Fibroblast of peridontal ligament (primary cell): ENCODE measurements around the gene CRYBG1.
"Not testable (repeated sequence)": the region's sequence is repeated elsewhere in the genome, so short reads cannot be mapped to it uniquely, and the experiment has no call there.

Experiments used
- DNase-seq: peaks from one replicate; pipeline ENCODE4 v3.0.0-alpha.2; 2010; ENCODE audit errors: extremely low read depth

CRYBG1 gene

DNA sequence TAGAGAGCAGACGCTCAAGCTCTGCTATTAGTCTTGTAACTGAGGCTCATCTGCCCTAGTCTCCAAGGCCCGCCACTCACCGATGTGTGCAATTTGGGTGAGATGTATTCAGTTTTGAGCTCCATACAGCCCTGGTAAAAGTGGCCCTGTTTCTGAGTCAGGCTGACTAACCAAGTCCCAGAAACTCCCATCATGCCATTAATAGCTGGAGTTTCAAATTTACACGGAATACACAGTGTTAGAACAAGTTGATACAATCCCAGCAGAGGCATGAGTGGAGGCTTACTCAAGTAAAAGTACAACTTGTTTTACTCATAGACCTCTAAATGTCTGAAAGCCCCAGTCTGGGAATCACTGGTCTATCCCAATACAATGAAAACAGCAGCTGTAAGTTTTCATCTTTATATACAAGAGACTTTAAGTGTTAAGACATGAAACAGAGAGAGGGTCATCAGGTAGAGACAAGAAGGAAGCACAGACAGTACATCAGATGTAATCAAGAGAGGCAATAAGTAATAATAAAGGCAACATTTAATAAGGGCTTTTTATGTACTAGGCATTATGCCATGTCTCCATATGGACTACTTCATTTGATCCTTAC is 226.4 kb downstream of the CRYBG1 start:
- DNase-seq = no peak

DNA sequence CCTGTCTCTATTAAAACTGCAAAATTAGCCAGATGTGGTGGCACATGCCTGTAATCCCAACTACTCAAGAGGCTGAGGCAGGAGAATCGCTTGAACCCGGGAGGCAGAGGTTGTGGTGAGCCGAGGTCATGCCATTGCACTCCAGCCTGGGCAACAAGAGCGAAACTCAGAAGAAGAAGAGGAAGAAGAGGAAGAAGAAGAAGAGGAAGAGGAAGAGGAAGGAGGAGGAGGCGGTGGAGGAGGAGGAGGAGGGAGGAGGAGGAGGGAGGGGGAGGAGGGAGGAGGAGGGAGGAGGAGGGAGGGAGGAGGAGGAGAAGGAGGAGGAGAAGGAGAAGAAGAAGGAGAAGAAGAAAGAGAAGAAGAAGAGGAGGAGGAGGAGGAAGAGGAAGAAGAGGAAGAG is 228.4 kb downstream of the CRYBG1 start:
- DNase-seq = not testable (repeated sequence)

DNA sequence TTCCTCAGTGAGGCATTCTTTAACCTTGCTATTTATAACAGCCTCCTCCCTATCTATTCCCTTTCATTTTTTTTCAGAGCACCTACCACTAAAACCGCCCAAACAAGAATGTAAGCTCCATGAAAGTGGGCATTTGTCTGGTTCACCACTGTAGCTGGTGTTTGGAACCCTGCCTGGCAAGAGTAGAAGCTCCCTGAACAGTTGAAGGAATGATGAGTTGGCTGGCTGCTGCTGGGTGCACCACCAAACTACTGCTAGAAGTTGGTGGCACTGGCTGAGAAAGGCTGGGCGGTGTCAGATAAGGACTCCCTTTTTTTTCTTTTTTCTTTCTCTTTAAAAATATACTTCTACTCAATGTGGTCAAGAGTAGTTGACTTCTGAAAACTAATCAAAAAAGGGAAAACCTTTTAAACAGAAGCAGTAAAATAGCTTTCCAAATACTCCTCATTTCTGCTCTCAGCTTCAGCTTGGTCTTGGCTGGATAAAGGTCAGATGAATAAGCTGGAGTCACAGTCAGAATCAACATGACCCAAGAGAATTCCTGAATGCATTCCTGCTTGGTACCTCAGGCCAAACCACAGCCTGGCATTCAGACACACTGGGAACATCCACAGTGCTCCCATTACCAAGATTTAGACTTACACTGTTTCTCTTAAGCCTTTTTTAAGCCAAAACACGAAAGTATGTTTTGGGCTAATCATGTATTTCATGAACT is 230.8 kb downstream of the CRYBG1 start:
- peak; percentile 93 for DNase-seq

DNA sequence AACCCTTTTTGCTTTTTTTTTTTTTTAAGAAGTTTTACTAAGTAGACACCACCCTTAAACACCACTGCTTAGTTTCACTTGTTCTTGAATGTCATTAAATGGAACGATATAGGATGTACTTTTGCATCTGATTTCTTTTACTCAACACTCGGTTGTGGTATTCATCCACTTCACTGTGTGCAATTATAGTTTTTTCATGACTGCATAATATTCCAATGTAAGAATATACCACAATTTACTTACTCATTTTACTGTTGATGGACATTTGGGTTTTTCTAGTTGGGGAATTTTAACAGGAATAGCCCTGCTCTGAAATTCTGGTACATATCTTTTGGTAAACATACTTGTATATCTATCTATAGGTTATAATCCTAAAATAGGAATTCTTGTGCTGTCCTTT is 238.9 kb downstream of the CRYBG1 start:
- no peak for DNase-seq

DNA sequence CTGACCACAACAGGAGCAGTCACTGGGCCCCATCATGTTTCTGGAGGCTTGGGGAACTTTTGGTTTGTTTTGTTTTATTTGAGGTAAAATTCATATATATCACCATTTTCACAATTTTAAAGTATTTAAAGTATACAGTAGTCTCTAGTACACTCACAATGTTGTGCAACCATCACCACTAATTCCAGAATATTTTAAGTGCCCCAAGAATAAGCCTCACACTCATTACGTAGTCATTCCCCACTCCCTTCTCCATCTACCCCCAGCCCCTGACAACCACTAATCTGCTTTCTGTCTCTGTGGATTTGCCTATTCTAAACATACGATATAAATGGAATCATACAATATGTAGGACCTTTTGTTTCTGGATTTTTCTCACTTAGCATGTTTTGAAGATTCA is 239.8 kb downstream of the CRYBG1 start:
- DNase-seq = peak; percentile 9

DNA sequence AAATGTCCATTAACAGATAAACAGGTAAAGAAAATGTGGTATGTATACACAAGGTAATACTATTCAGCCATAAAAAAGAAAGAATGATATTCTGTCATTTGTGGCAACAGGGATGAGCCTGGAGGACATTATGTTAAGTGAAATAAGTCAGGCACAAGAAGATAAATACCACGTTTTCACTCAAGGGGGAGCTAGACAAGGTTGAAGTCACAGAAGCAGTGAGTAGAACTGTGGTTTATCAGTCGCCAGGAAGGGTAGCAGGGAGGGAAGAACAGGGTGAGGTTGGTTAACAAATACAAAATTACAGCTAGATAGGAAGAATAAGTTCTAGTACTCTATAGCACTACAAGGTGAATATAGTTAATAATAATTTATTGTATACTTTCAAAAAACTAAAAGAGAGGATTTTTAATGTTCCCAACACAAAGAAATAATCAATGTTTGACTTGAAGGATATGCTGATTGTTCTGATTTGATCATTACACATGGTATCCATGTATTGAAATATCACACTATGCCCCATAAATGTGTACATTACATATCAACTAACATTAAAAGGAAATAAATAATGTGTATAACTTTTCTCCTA is 247.7 kb downstream of the CRYBG1 start:
- DNase-seq = peak; percentile 68

DNA sequence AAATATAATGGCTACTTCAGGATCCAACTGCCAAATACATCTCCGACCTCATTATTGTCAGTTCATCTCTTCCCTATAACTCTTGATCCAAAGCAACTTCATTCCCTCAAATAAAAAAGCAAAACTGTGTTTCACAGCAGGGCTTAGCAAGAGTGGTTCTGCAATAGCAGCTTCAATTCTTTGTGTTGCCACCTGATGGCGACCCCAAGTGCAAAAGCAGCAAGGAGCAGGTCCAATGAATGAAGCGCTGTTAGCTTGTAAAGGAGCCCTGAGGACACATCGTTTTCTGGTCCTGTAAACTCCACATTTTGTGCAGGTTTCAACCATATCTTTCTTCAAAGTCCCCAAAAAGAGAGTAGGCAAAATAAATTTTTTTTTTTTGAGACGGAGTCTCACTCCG is 249.2 kb downstream of the CRYBG1 start:
- peak; percentile 11 for DNase-seq

DNA sequence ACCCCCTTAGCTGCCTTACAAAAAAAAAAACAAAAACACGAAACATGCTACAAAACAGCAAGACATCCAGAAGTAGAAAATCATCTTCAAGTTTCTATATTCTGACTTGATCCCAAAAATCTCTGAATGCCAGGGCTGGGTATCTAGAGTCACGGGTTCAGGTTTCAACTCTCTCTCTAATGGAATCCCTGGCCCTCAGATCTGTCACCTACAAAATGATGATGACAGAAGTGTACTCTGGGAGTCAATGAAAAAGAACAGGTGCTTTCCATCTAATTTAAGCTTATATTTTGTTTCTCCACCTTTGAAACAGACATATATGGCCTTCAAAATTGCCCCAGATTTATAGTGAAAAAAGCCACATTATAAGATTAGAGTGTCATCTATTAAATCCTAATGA is 250.5 kb downstream of the CRYBG1 start:
- DNase-seq = no peak

DNA sequence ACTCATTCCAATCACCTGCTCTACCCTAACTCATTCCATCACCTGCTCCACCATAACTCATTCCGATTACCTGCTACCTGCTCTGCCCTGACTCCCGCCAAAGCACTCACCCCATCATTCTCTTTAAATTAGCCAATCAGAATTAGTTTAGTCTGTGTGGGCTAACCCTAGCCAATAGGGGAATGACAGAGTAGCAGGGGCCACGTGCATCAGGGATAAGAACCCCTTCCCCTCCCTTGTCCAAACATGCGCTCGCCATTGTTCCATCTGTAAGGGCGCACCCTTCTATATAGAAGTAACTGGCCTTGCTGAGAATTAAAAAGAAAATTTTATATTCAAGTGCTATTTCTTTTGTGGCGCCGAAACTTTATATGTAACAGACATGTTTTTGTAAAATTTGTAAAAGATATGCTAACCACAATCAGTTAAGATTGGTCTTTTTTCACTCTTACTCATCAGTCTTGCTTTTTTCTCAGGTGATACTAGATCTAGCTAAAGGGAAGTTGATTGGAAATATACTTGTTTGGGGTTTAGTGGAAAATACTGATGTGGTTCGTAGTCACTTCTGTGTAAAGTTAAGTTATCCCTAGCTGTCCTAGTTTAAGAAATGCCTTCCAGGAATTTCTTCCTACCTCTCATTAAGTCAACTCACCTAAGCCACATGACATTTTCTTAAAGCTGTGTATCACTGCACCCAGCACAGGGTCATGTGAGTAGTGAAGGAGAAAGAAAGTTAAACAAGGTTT is 252.3 kb downstream of the CRYBG1 start:
- DNase-seq = no peak

DNA sequence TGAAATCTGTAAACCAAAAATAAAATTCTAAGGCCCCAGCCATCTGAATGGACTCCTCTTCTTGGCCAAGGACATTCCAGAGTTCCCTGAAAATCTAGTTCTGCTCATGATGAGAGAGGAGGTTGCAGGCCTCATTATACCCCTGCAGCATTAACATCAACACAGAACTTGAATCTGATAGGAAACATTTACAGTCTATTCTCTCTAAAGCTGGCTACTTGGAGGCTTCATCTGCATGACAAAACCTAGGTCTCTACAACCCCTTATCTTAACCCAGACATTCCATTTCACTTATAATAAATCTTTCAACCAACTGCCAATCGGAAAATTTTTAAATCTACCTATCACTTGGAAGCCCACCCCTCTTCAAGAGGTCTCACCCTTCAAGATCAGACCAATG is 253.1 kb downstream of the CRYBG1 start:
- DNase-seq = no peak

DNA sequence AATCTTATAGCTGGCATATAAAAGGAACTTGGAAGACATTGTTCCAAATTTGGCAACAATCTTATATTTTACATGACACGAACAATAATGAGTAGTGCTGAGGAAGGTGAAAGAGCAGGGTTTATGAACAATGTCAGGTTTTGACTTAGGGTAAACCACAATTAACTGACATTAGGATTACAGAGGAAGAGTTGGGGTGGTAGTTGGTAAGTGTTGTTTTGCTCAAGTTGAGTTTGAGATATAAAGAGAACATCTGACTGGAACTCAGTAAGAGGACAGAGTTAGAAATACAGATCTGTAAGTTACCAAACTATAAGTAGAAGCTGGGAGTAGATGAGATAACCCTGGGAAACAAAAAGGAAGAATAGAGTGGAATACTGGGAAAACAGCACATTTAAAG is 253.6 kb downstream of the CRYBG1 start:
- DNase-seq = no peak

DNA sequence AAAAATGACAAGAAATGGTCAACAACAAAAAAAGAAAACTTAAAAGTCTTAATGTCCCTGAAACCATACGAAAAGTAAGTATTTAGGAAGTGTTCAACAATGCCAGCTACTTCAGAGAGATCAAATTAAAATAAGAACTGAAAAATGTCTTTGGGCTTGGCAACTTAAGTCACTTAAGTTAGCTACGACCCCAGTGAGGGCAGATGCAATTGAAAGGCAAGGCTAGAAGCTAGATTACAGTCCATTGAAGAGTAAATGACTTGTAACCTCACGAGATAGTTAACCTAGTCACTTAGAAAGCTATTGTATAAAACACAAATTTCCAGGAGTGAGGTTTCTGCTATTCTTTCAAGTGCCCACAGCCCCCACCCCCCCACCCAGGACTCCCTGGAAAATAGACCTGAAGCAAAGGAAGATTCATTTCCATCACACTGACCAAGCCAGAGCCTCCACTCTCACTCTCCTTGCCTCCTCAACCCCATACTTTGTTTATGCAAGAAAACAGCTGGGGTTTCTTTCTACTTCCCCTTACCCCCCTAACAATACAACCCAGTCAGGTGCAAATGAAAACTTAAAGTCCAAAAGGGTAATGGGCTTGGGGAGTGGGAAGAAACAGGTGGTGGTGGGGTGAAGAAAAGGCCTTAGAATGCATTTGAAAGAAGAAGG is 254.2 kb downstream of the CRYBG1 start:
- DNase-seq = no peak

DNA sequence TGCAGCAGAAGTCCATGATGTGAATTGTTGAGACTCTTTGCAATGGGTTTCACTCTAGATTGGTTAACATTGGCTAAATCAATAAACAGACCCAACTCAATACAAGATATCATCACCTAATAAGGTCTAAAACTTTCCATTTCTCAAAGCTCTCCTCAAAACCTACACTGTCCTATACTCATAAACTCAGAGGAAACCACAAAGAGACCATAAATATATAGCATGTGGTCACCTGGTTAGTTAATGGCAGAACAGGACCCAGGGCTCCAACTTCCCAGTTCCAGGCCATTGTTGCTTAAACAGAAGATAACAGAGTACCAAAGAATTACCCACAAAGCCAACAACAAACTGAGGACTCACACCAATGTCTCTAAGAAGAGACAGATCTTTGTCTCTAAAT is 256.8 kb downstream of the CRYBG1 start:
- no peak for DNase-seq

DNA sequence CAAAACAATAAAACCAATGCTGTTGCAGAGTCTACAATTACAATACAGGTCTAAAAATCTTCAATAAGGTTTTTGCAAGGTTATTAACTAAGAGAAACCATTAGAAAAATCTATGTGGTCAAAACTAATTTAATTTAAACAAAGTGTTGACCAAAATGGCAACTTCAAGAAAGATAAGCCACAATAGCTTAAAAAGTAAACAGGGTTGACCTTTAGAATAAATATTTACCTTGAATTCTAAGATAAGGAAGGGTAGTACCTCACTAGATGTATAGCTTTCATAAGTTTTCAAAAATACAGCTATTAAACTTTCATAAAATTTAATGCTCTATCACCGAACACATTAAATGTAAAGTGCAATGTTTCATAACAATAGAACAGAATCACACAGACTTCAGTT is 257.3 kb downstream of the CRYBG1 start:
- DNase-seq = no peak

DNA sequence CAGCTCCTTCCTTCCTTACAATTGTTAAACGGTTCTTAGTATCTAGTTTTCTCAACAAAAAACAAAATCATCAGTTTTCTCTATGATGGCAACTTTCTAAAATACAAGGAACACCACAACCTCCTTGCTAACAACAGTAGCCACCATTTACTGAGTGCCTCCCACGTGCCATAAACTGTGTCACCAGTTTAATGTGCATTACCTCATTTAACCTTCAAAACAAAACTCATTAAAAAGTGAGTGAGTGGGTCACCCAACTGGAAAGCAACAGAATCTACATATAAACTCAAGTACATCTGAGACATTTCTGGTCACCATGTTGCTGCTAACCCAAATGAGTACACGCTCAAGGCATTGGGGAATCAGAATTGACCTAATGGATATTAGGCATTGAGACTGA is 257.8 kb downstream of the CRYBG1 start:
- DNase-seq = no peak

DNA sequence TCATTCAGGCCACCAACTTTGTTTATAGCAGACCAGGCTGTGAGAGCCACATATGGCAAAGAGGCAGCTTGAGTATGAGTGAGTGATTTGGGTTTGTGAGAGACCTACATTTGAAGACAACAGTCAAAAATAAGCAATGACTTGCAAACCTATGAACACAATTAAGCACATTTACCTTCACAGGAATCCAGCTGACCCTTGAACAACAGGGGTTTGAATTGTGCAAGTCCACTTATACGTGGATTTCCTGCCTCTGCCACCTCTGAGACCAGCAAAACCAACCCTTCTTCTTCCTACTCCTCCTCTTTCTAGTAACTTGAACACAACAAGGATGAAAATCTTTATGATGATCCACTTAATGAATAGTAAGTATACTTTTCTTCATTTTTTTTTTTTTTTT is 258.7 kb downstream of the CRYBG1 start:
- no peak for DNase-seq

DNA sequence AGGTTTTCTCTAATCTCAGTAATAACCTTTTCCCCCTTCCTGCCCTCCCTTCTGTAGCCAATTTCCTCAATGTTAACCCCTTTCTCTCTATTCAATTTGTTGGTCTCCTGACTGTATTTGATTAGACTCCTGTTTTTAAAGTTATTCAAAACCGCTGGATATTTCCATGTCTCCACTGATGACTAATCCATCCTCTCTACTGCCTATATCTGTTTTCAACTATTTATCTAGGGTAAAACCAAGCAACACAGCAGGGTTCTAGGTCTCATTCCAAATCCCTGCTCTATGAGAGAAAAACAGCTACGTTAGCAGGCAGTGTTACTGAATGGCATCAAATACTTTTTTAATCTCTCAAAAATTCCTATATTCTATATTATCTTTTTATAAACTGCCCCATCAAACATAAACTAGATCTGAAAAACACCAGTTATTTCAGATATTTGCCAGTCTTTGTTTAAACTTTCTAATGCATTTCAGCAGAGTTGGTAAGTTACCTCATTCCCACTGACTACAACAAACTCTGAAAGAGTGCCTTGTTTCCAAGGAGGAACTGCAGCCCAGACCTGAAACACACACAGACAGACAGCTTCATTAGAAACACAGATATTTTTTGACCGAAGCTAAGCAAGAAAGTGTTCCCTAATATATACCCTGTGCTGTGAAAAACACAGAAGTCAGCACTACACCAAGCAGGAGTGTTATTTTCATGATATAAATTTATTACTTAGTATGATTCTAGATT is 260.6 kb downstream of the CRYBG1 start:
- DNase-seq = peak; percentile 65
